HepG2 (cell line): Measurements from ENCODE around the gene MYORG. TPM values are rescaled to one million over a fixed set of nuclear protein-coding genes. Genes with fewer than 3 reads are reported as not detected.
A peak's percentile ranks its signal among the peaks of the same experiment; 100 is the strongest.

Experiments
- ATAC-seq: fragments of 200-7000 bp; cut with Tn5 transposase; 3 replicates; pipeline ENCODE4 v1.9.1; 2020; ENCODE audit warnings: mild to moderate bottlenecking, moderate library complexity
- BruUV-seq: library from RNA; stranded (reverse); fragments of 400-500 nt; replicated peaks from 2 replicates; lab custom pipeline; 2021; lab: Mats Ljungman, UMichigan
- CTCF ChIA-PET: fragments of 300-600 bp; formaldehyde crosslinking; extraction: SDS; loops from one replicate; lab custom pipeline; 2021; ENCODE audit warnings: low total read pairs, inconsistent platforms, low intra/inter-chr PET ratio; lab: Yijun Ruan, JAX
- POLR2A ChIA-PET: fragments of 350-600 bp; sonication (Branson Sonifier 250); formaldehyde crosslinking; loops from one replicate; lab custom pipeline; 2020; ENCODE audit warnings: antibody characterized with exemption, inconsistent platforms; lab: Yijun Ruan, JAX
- DNase-seq: peaks from one replicate; pipeline ENCODE4 v3.0.0-alpha.2; 2015; ENCODE audit warnings: low spot score
- FAIRE-seq: peaks from 3 replicates; lab custom pipeline; 2011; peaks lifted over from hg19 to GRCh38; lab: Jason Lieb, UNC
- H2AFZ ChIP-seq: one replicate; pipeline ENCODE4 v1.6.1; 2011; ENCODE audit warnings: low read length, inconsistent platforms
- H3K27ac ChIP-seq: fragments of 300-600 bp; 3 replicates; pipeline ENCODE4 v1.8.0; 2011; ENCODE audit warnings: mixed run types, mild to moderate bottlenecking, mixed read lengths, low read length, inconsistent platforms; ENCODE audit not compliant: insufficient read depth; ENCODE audit errors: extremely low read length
- H3K27me3 ChIP-seq, 2 experiments: fragments of 200-600 bp in 1 of 2; 2 replicates in 1 of 2; 3 replicates in 1 of 2; pipeline versions ENCODE4 v1.6.0 to v1.8.0; 2011; ENCODE audit warnings: low read length in 2 of 2, mild to moderate bottlenecking in 2 of 2, moderate library complexity in 2 of 2, inconsistent platforms in 1 of 2; ENCODE audit not compliant: insufficient read depth in 2 of 2, control insufficient read depth in 1 of 2
- H3K36me3 ChIP-seq, 2 experiments: fragments of 200-600 bp in 1 of 2; replicated peaks in 1 of 2; 2 replicates in 1 of 2; 3 replicates in 1 of 2; pipeline versions ENCODE4 v1.5.1 to v1.8.0; 2011; ENCODE audit warnings: low read length in 2 of 2, inconsistent platforms in 1 of 2; ENCODE audit not compliant: insufficient read depth in 2 of 2, control insufficient read depth in 1 of 2
- H3K4me1 ChIP-seq: 2 replicates; pipeline ENCODE4 v1.5.1; 2012; ENCODE audit warnings: low read length, inconsistent platforms; ENCODE audit not compliant: insufficient read depth
- H3K4me2 ChIP-seq: 2 replicates; pipeline ENCODE4 v1.6.0; 2011; ENCODE audit warnings: low read depth, low read length, inconsistent platforms
- H3K4me3 ChIP-seq, 3 experiments: fragments of 200-600 bp in 1 of 3; sonication (generic), shearing (Covaris generic) in 1 of 3; replicated peaks in 1 of 3; 2 replicates each; pipeline ENCODE4 v1.5.1; 2011 to 2016; ENCODE audit warnings: low read length in 3 of 3, inconsistent platforms in 2 of 3, low read depth in 2 of 3, mild to moderate bottlenecking in 2 of 3, control low read depth in 1 of 3, mixed read lengths in 1 of 3; ENCODE audit not compliant: insufficient read depth in 1 of 3
- H3K79me2 ChIP-seq: one replicate; pipeline ENCODE4 v1.6.1; 2011; ENCODE audit warnings: low read length, inconsistent platforms; ENCODE audit not compliant: insufficient read depth
- H3K9ac ChIP-seq: 2 replicates; pipeline ENCODE4 v1.6.0; 2011; ENCODE audit warnings: mild to moderate bottlenecking, low read depth, low read length, inconsistent platforms; ENCODE audit not compliant: insufficient read depth
- H3K9me3 ChIP-seq: 2 replicates; pipeline ENCODE4 v1.5.1; 2012; ENCODE audit warnings: mild to moderate bottlenecking, low read length
- H4K20me1 ChIP-seq: 2 replicates; pipeline ENCODE4 v1.6.0; 2011; ENCODE audit warnings: inconsistent platforms, mild to moderate bottlenecking, low read length, moderate library complexity; ENCODE audit not compliant: insufficient read depth
- ATAD3A ChIP-seq: sonication (generic); formaldehyde crosslinking; IDR thresholded peaks from 2 replicates; pipeline ENCODE4 v1.4.0; 2020; ENCODE audit warnings: missing genetic modification reagents
- FOXK1 ChIP-seq: sonication (generic); formaldehyde crosslinking; IDR thresholded peaks from 2 replicates; pipeline ENCODE4 v1.4.0; 2020; ENCODE audit warnings: low read depth, missing genetic modification reagents, borderline replicate concordance
- NBN ChIP-seq: fragments of 450-650 bp; conservative IDR thresholded peaks from 2 replicates; pipeline ENCODE4 v1.6.1; 2017
- PCBP2 ChIP-seq: fragments of 200-400 bp; formaldehyde crosslinking; optimal IDR thresholded peaks from 2 replicates; pipeline ENCODE3; 2018; ENCODE audit warnings: low read length, low read depth; ENCODE audit not compliant: poor library complexity, severe bottlenecking
- PITX1 ChIP-seq: sonication (generic); formaldehyde crosslinking; IDR thresholded peaks from 2 replicates; pipeline ENCODE4 v1.5.1; 2020; ENCODE audit warnings: mild to moderate bottlenecking, missing genetic modification reagents
- REXO4 ChIP-seq: sonication (generic); formaldehyde crosslinking; IDR thresholded peaks from 2 replicates; pipeline ENCODE4 v1.8.0; 2022; ENCODE audit warnings: missing genetic modification reagents, mild to moderate bottlenecking, borderline replicate concordance
- TOE1 ChIP-seq: sonication (generic); formaldehyde crosslinking; IDR thresholded peaks from 2 replicates; pipeline ENCODE4 v1.4.0; 2020; ENCODE audit warnings: mild to moderate bottlenecking, missing genetic modification reagents
- ZNF230 ChIP-seq: sonication (generic); formaldehyde crosslinking; IDR thresholded peaks from 2 replicates; pipeline ENCODE4 v1.4.0; 2020; ENCODE audit warnings: mild to moderate bottlenecking, missing genetic modification reagents
- WGBS: methylation state at CpG from one replicate; pipeline ENCODE4 v1.1.6; 2017; ENCODE audit warnings: low lambda C conversion rate; 5-methylcytosine and 5-hydroxymethylcytosine counted together
- in situ Hi-C: cut with HindIII; loops from 2 replicates; pipeline ENCODE4 v1.10.0; 2017; ENCODE audit warnings: low pct_unique_long_range_greater_than_20kb; ENCODE audit not compliant: extremely low pct_ligation_motif_present
- intact Hi-C: fragments of 100-400 bp; cut with micrococcal nuclease; formaldehyde crosslinking; loops from one replicate; pipeline ENCODE4 v1.10.0; 2022; ENCODE audit not compliant: unreplicated experiment
- polyA plus RNA-seq, 8 experiments: library from polyadenylated mRNA; depleted of rRNA in 3 of 8; stranded (reverse) in 7 of 8; unstranded in 1 of 8; fragments of >200 nt; fragmentation: Illumina TruSeq in 4 of 8; extraction: Trizol in 4 of 8; gene quantifications; 2 replicates each; pipeline versions ENCODE4 v1.2.1 to v1.2.3, GENCODE V29; 2011 to 2016; ENCODE audit warnings: low read depth in 4 of 8, missing spikeins in 1 of 8, mixed read lengths in 1 of 8; ENCODE audit not compliant: insufficient read depth in 1 of 8
- total RNA-seq, 5 experiments: library from RNA; depleted of rRNA; stranded (reverse); fragments of >200 nt; fragmentation: Illumina TruSeq; extraction: Trizol; gene quantifications; 2 replicates each; pipeline ENCODE4 v1.2.3, GENCODE V29; 2016; ENCODE audit warnings: low read depth in 1 of 5
- TF ChIP-seq, protein P1 (sequence below): sonication (generic); formaldehyde crosslinking; IDR thresholded peaks from 2 replicates; pipeline ENCODE4 v1.8.0; 2022; ENCODE audit warnings: missing genetic modification reagents, mild to moderate bottlenecking, inconsistent platforms, borderline replicate concordance

The MYORG gene
- total and polyA plus RNA-seq, 2 of the 13 experiments (the other 11 are each of a cell fraction or from before 2014, with no cell fraction given) = 11.1 to 22.4 TPM

DNA sequence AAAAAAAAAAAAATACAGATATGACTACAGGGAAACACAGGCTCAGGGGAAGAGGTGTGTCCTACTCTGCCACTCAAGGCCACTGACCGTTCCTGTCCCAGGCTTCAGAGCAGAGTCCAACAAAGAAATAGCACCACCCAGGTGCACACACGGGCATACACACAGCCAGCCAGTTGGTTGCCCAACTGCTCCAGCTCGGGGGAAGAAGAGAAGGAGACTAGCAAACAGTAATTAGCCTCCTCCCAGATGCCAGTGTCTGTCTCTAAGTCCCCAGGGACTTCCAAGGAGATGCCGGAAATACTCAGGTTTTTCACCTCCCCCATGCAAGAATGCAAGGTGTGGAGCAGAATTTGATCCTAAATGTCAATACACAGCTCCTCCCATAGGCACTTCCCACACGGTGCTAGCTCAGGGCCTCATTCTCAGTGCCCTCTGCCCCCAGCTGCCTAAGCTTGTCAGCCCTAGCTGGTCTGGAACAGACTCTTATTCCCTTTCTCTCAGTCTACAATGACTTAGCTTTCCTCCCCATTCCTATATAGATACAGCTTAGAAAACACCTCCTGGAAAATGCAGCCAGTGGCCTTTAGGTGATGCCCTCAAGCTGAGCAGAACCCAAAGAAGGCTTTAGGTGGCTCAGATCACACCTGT is 1.7 kb downstream of the MYORG start (continued):
- TF ChIP-seq, protein P1, sequence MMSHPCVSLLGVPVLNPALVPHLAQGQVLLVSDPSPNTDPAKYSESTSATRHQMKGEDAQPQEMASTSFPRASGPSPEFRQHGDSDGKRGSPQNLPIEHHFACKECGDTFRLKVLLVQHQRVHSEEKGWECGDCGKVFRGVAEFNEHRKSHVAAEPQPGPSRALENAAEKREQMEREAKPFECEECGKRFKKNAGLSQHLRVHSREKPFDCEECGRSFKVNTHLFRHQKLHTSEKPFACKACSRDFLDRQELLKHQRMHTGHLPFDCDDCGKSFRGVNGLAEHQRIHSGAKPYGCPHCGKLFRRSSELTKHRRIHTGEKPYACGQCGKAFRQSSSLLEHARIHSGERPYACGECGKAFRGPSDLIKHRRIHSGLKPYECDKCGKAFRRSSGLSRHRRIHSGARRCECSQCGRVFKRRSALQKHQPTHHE (CRISPR knock-in tag) = no peak
- TF ChIP-seq ATAD3A (no peak), NBN (no peak), ZNF230 (CRISPR knock-in tag) (no peak), REXO4 (no peak), PITX1 (CRISPR knock-in tag) (peak; percentile 37; the same call in 1 of the 2 replicates), TOE1 (CRISPR knock-in tag) (peak; percentile 77; the same call in 1 of the 2 replicates)

DNA sequence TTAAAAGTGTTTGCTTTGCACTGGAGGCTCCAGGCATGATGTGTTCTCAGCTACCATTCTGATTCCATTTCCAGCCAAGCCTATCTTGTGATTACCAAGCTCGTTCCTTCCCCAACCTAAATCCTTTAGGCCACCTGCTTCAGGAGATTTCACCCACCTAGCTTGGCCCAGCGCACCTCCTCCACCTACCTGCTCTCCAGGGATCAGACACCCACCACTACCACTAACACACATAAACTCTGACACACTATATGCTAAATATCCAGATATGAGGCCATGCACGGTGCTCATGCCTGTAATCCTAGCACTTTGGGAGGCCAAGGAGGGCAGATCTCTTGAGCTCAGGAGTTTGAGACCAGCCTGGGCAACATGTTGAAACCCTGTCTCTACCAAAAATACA is 2.4 kb downstream of the MYORG start:
- no TSS peak for BruUV-seq
- Histone ChIP-seq H3K79me2 (peaks cover 22% of the 10 kb centered on the region), H3K9me3 (no peaks in the 10 kb centered on the region), H2AFZ (no peak overlapping the region), H3K9ac (peak overlapping the region; percentile 54), H3K27ac (peak overlapping the region; percentile 85), H3K4me2 (peak overlapping the region; percentile 99), H4K20me1 (no peaks in the 10 kb centered on the region), H3K27me3 (no peaks in the 10 kb centered on the region; a peak in 1 of 5 replicates), H3K4me1 (peaks cover 39% of the 10 kb centered on the region), H3K36me3 (peaks cover 21 to 31% of the 10 kb centered on the region in 2 experiments), H3K4me3 (peak overlapping the region in 2 of 3 experiments; percentile 18 to 79; a peak in 2 of 6 replicates)
- 68% methylated on average over 3 of the region's 3 CpGs for WGBS
- FAIRE-seq (no peak), DNase-seq (no peak), ATAC-seq (no peak)
- in situ Hi-C loops (no loop called here), intact Hi-C loops (no loop called here)
- TF ChIP-seq FOXK1 = 0 out of 2 replicates have a peak, but pooled peaks have one; percentile 3
- no peak for TF ChIP-seq PCBP2
- POLR2A ChIA-PET = interaction anchor here (0.8 to 9.2 kb wide), 8 partner anchors 9 to 195 kb away, joined by 3 to 162 read pairs (median 14); partner anchors contain the start of gene UBAP1
- CTCF ChIA-PET = interaction anchor here (7.2 kb wide), 1 partner anchor 42 kb away, joined by 143 read pairs; the partner anchor contains the start of genes KIF24 and NUDT2
